DND-41 (cell line): ENCODE measurements around the gene CHAT.

ENCODE experiments used
- ATAC-seq: fragments of 200-7000 bp; cut with Tn5 transposase; 3 replicates; pipeline ENCODE4 v1.9.1; 2021; ENCODE audit warnings: low read depth; ENCODE audit not compliant: insufficient read depth
- DNase-seq: peaks from one replicate; pipeline ENCODE4 v3.0.0-alpha.2; 2020
- H2AFZ ChIP-seq: 2 replicates; pipeline ENCODE4 v1.6.0; 2012; ENCODE audit warnings: low read depth, low read length
- H3K27ac ChIP-seq: 2 replicates; pipeline ENCODE4 v1.5.1; 2012; ENCODE audit warnings: low read length, inconsistent platforms
- H3K27me3 ChIP-seq: fragments of 200-600 bp; sonication (generic); 2 replicates; pipeline ENCODE4 v1.6.0; 2012; ENCODE audit warnings: low read length, mild to moderate bottlenecking, inconsistent platforms; ENCODE audit not compliant: insufficient read depth, poor library complexity
- H3K36me3 ChIP-seq: 2 replicates; pipeline ENCODE4 v1.5.1; 2012; ENCODE audit warnings: low read length, inconsistent platforms; ENCODE audit not compliant: insufficient read depth
- H3K4me1 ChIP-seq: 2 replicates; pipeline ENCODE4 v1.5.1; 2012; ENCODE audit warnings: mild to moderate bottlenecking, low read length; ENCODE audit not compliant: insufficient read depth
- H3K4me2 ChIP-seq: 2 replicates; pipeline ENCODE4 v1.6.0; 2012; ENCODE audit warnings: mild to moderate bottlenecking, moderate library complexity, low read length, inconsistent platforms; ENCODE audit not compliant: insufficient read depth
- H3K4me3 ChIP-seq, 2 experiments: fragments of 200-600 bp in 1 of 2; shearing (Covaris generic) in 1 of 2; 2 replicates each; pipeline ENCODE4 v1.5.1; 2012 to 2016; ENCODE audit warnings: inconsistent platforms in 2 of 2, low read length in 2 of 2, mild to moderate bottlenecking in 2 of 2, low read depth in 1 of 2, moderate library complexity in 1 of 2
- H3K79me2 ChIP-seq: 2 replicates; pipeline ENCODE4 v1.6.0; 2012; ENCODE audit warnings: low read length, inconsistent platforms; ENCODE audit not compliant: insufficient read depth
- H3K9ac ChIP-seq: 2 replicates; pipeline ENCODE4 v1.6.0; 2012; ENCODE audit warnings: low read depth, mild to moderate bottlenecking, inconsistent platforms, low read length, moderate library complexity
- H3K9me3 ChIP-seq: 2 replicates; pipeline ENCODE4 v1.5.1; 2012; ENCODE audit warnings: low read length, moderate library complexity, mild to moderate bottlenecking, inconsistent platforms; ENCODE audit not compliant: insufficient read depth, severe bottlenecking
- H4K20me1 ChIP-seq: 2 replicates; pipeline ENCODE4 v1.6.0; 2012; ENCODE audit warnings: low read length; ENCODE audit not compliant: insufficient read depth
- EZH2 ChIP-seq: IDR thresholded peaks from 3 replicates; pipeline ENCODE4 v1.6.1; 2012; ENCODE audit warnings: borderline replicate concordance, low read depth, mild to moderate bottlenecking, moderate library complexity, low read length, inconsistent platforms; ENCODE audit not compliant: severe bottlenecking
- TF ChIP-seq, protein P1 (sequence below): IDR thresholded peaks from 2 replicates; pipeline ENCODE4 v1.5.1; 2012; ENCODE audit warnings: borderline replicate concordance, low read length, moderate library complexity, mild to moderate bottlenecking; ENCODE audit not compliant: poor library complexity, severe bottlenecking; ENCODE audit errors: extremely low read depth

Gene CHAT

DNA sequence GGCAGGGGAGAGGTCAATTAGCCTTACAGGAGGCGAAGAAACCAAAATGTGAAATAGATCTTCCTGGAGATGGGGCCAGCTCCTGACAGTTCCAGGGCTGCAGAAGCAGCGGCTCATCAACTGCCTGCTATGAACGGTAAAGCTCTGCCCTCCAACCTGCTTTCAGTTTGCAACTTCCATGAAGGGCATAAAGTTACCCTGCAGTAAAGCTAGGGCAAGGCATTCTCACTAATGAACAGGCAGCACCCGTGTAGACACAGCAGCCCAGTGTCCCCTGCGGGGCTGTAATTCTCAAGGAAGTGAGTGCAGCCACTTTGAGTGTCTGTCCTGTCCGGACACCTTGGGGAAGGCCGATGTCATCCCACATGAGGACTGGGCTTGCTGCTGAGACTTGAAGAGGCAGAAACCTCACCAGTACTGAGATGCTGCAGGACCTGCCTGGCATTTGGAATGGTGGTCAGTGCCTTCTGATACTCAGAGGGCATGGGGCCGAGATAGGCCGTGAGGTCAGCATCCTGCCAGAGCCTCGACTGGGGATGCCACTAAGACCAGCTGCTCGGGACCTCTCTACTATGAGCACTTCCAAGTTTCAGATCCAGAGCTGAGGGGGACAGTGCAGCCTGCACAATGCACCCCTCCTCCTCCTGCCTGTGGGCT lies 39.6 kb downstream of the CHAT start:
- Histone ChIP-seq H3K4me3 (no peak overlapping the region), H3K36me3 (no peaks in the 10 kb centered on the region), H3K4me1 (peaks cover 30% of the 10 kb centered on the region), H3K27ac (peak overlapping the region; percentile 2; the same call in 1 of the 2 replicates), H4K20me1 (no peaks in the 10 kb centered on the region), H3K9ac (no peak overlapping the region), H3K4me2 (no peak overlapping the region), H3K79me2 (no peaks in the 10 kb centered on the region), H2AFZ (no peak overlapping the region), H3K9me3 (no peaks in the 10 kb centered on the region), H3K27me3 (no peaks in the 10 kb centered on the region)
- ATAC-seq (no peak), DNase-seq (no peak)
- TF ChIP-seq, protein P1, sequence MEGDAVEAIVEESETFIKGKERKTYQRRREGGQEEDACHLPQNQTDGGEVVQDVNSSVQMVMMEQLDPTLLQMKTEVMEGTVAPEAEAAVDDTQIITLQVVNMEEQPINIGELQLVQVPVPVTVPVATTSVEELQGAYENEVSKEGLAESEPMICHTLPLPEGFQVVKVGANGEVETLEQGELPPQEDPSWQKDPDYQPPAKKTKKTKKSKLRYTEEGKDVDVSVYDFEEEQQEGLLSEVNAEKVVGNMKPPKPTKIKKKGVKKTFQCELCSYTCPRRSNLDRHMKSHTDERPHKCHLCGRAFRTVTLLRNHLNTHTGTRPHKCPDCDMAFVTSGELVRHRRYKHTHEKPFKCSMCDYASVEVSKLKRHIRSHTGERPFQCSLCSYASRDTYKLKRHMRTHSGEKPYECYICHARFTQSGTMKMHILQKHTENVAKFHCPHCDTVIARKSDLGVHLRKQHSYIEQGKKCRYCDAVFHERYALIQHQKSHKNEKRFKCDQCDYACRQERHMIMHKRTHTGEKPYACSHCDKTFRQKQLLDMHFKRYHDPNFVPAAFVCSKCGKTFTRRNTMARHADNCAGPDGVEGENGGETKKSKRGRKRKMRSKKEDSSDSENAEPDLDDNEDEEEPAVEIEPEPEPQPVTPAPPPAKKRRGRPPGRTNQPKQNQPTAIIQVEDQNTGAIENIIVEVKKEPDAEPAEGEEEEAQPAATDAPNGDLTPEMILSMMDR: no peak
- no peak for TF ChIP-seq EZH2

DNA sequence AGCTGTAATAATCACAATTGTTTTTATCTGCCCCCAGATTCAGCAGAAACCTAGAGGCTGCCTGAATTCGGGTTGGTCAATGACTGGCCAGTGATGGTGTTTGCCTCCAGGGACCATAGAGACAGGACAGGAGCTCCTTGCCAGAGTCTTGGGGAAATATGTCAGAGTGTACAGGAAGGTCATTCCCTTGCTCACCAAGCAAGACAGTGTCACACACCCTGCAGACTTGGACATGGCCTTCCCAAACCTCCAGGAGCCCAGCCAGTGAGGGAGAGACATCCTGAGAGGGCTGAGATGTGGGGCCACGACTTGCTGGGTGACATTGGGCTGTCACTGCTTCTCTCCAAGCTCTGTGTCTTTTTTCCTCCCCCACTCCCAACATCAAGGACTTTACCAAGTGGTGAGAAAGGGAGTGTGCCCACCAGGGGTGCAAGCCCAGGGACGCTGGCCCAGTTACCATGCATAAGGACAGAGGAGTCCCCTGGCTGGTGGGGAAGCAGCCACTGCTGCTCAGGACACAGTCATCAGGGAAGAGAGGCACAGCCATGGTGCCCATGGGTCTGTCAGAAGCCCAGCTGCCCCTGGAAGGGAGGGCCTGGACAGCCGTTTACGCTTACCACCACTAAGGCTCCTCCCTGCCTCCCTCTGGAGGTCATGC lies 40.3 kb downstream of the CHAT start:
- Histone ChIP-seq H3K4me2 (no peak overlapping the region), H3K4me3 (no peak overlapping the region), H3K27ac (no peak overlapping the region), H3K9me3 (peaks cover 4% of the 10 kb centered on the region), H3K9ac (no peak overlapping the region), H3K36me3 (no peaks in the 10 kb centered on the region), H2AFZ (no peak overlapping the region), H3K4me1 (peaks cover 22% of the 10 kb centered on the region), H3K79me2 (no peaks in the 10 kb centered on the region), H4K20me1 (no peaks in the 10 kb centered on the region), H3K27me3 (no peaks in the 10 kb centered on the region)
- TF ChIP-seq, protein P1: no peak
- no peak for TF ChIP-seq EZH2
- no peak for DNase-seq
- ATAC-seq: no peak

DNA sequence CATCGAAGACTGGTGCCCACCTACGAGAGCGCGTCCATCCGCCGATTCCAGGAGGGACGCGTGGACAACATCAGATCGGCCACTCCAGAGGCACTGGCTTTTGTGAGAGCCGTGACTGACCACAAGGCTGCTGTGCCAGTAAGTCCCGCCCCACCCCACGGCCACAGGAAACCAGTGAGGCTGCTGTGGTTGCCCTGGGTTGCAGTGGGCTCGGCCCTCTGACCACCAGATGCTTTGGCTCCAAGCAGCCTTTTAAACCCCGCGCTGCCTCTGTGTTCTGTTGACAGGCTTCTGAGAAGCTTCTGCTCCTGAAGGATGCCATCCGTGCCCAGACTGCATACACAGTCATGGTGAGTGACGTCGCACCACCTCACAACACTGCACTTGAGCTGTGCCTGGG lies 41.3 kb downstream of the CHAT start:
- Histone ChIP-seq H3K4me2 (no peak overlapping the region), H3K9ac (no peak overlapping the region), H3K36me3 (no peaks in the 10 kb centered on the region), H3K4me1 (peaks cover 13% of the 10 kb centered on the region), H3K27me3 (no peaks in the 10 kb centered on the region), H3K79me2 (no peaks in the 10 kb centered on the region), H3K9me3 (peaks cover 7% of the 10 kb centered on the region), H4K20me1 (no peaks in the 10 kb centered on the region), H3K27ac (no peak overlapping the region), H2AFZ (no peak overlapping the region), H3K4me3 (no peak overlapping the region)
- no peak for TF ChIP-seq EZH2
- TF ChIP-seq, protein P1: no peak
- DNase-seq (no peak), ATAC-seq (no peak)
